Memory B cell (primary cell): ENCODE measurements around the gene FAM174C.
A peak's percentile ranks its signal among the peaks of the same experiment; 100 is the strongest.
"Not testable (repeated sequence)": the region's sequence is repeated elsewhere in the genome, so short reads cannot be mapped to it uniquely, and the experiment has no call there.

Experiments
- ATAC-seq: fragments of 150-1000 bp; cut with Tn5 transposase; 2 replicates; pipeline ENCODE4 v1.10.0; 2021; ENCODE audit warnings: low read depth, mild to moderate bottlenecking, moderate library complexity
- DNase-seq, 2 donors: peaks; one replicate each; pipeline ENCODE4 v3.0.0; 2022; ENCODE audit warnings: low spot score in 2 of 2
- H3K27ac Mint-ChIP-seq: one replicate; pipeline ENCODE4 v1.8.0; 2022; ENCODE audit warnings: mild to moderate bottlenecking, moderate library complexity, mixed read lengths
- H3K27me3 Mint-ChIP-seq: one replicate; pipeline ENCODE4 v1.8.0; 2022; ENCODE audit warnings: mixed read lengths
- H3K36me3 Mint-ChIP-seq: one replicate; pipeline ENCODE4 v1.8.0; 2022; ENCODE audit warnings: mild to moderate bottlenecking, mixed read lengths
- H3K4me1 Mint-ChIP-seq: one replicate; pipeline ENCODE4 v1.8.0; 2022; ENCODE audit warnings: mixed read lengths
- H3K4me3 Mint-ChIP-seq: one replicate; pipeline ENCODE4 v1.8.0; 2022; ENCODE audit warnings: mild to moderate bottlenecking, moderate library complexity, mixed read lengths
- H3K9me3 Mint-ChIP-seq: one replicate; pipeline ENCODE4 v1.8.0; 2022; ENCODE audit warnings: mixed read lengths

The FAM174C gene

GRCh38 chr19:1243768-1244692, 31.3 kb upstream of the FAM174C start:
- Mint-ChIP-seq H3K9me3 (no peaks in the 10 kb centered on the region), H3K27ac (peak overlapping the region; percentile 83), H3K27me3 (peaks cover 2% of the 10 kb centered on the region), H3K36me3 (no peaks in the 10 kb centered on the region), H3K4me1 (peaks cover 8% of the 10 kb centered on the region), H3K4me3 (peak overlapping the region; percentile 74)
- ATAC-seq (peak; percentile 47), DNase-seq (peak; percentile 91 to 94)

- Mint-ChIP-seq H3K27ac (peak overlapping the region; percentile 83), H3K4me1 (peaks cover 8% of the 10 kb centered on the region), H3K4me3 (peak overlapping the region; percentile 74), H3K9me3 (no peaks in the 10 kb centered on the region), H3K27me3 (peaks cover 2% of the 10 kb centered on the region), H3K36me3 (no peaks in the 10 kb centered on the region)
- no peak for ATAC-seq
- no peak for DNase-seq
Observed at GRCh38 chr19:1244693-1245451, 30.5 kb upstream of the FAM174C start.

GRCh38 chr19:1245494-1246264, 29.7 kb upstream of the FAM174C start:
- Mint-ChIP-seq H3K4me3 (no peak overlapping the region), H3K27me3 (peaks cover 2% of the 10 kb centered on the region), H3K36me3 (no peaks in the 10 kb centered on the region), H3K9me3 (no peaks in the 10 kb centered on the region), H3K4me1 (peaks cover 8% of the 10 kb centered on the region), H3K27ac (no peak overlapping the region)
- DNase-seq = no peak
- no peak for ATAC-seq

- DNase-seq, H3K27me3 Mint-ChIP-seq, H3K4me1 Mint-ChIP-seq, H3K4me3 Mint-ChIP-seq, H3K27ac Mint-ChIP-seq, H3K9me3 Mint-ChIP-seq, H3K36me3 Mint-ChIP-seq, ATAC-seq: not testable (repeated sequence)
Observed at GRCh38 chr19:1246265-1247087, 28.9 kb upstream of the FAM174C start.

GRCh38 chr19:1247748-1248138, 27.6 kb upstream of the FAM174C start:
- Mint-ChIP-seq H3K27ac (peak overlapping the region; percentile 82), H3K36me3 (peaks cover 2% of the 10 kb centered on the region)

GRCh38 chr19:1248139-1248785, 27.1 kb upstream of the FAM174C start, which contains the start of gene MIDN:
TSS of gene MIDN (plus strand) at chr19:1248583. CDS start at chr19:1250297, 1,714 bp downstream.
- no peaks in the 10 kb centered on the region for H3K27me3 Mint-ChIP-seq
- H3K4me1 Mint-ChIP-seq = peaks cover 9% of the 10 kb centered on the region
- DNase-seq (peak; percentile 63 to 81), ATAC-seq (peak; percentile 8)
- H3K27ac Mint-ChIP-seq = peak within 1 kb of the TSS; percentile 82
- H3K4me3 Mint-ChIP-seq = peak within 1 kb of the TSS; percentile 80
- H3K36me3 Mint-ChIP-seq = peaks cover 2% of the 10 kb centered on the region
- H3K9me3 Mint-ChIP-seq = no peaks in the 10 kb centered on the region

More at GRCh38 chr19:1247748-1248138, 27.6 kb upstream of the FAM174C start:
- ATAC-seq = no peak
- Mint-ChIP-seq H3K4me3 (peak overlapping the region; percentile 34), H3K9me3 (no peaks in the 10 kb centered on the region), H3K4me1 (peaks cover 9% of the 10 kb centered on the region), H3K27me3 (no peaks in the 10 kb centered on the region)
- no peak for DNase-seq

GRCh38 chr19:1248786-1249297, 26.5 kb upstream of the FAM174C start:
- Mint-ChIP-seq H3K9me3 (no peaks in the 10 kb centered on the region), H3K27ac (peak overlapping the region; percentile 82), H3K27me3 (no peaks in the 10 kb centered on the region), H3K4me1 (peaks cover 12% of the 10 kb centered on the region), H3K4me3 (peak overlapping the region; percentile 80), H3K36me3 (peaks cover 5% of the 10 kb centered on the region)
- ATAC-seq = peak; percentile 31
- DNase-seq = peak; percentile 86 to 95

GRCh38 chr19:1249298-1249989, 25.9 kb upstream of the FAM174C start:
- DNase-seq (peak; percentile 85 to 87), ATAC-seq (peak; percentile 57)
- H3K27ac Mint-ChIP-seq = peak overlapping the region; percentile 78
- no peaks in the 10 kb centered on the region for H3K27me3 Mint-ChIP-seq
- no peaks in the 10 kb centered on the region for H3K9me3 Mint-ChIP-seq
- peak overlapping the region; percentile 82 for H3K4me3 Mint-ChIP-seq
- H3K36me3 Mint-ChIP-seq = peaks cover 5% of the 10 kb centered on the region
- H3K4me1 Mint-ChIP-seq = peaks cover 12% of the 10 kb centered on the region

GRCh38 chr19:1249990-1250436, 25.3 kb upstream of the FAM174C start:
- Mint-ChIP-seq H3K4me3 (peak overlapping the region; percentile 82), H3K36me3 (peaks cover 8% of the 10 kb centered on the region), H3K27ac (peak overlapping the region; percentile 78), H3K9me3 (no peaks in the 10 kb centered on the region), H3K4me1 (peaks cover 9% of the 10 kb centered on the region), H3K27me3 (no peaks in the 10 kb centered on the region)
- DNase-seq (no peak), ATAC-seq (no peak)

- Mint-ChIP-seq H3K4me1 (peaks cover 9% of the 10 kb centered on the region), H3K27ac (peak overlapping the region; percentile 85), H3K27me3 (no peaks in the 10 kb centered on the region), H3K9me3 (no peaks in the 10 kb centered on the region), H3K36me3 (peaks cover 12% of the 10 kb centered on the region), H3K4me3 (peak overlapping the region; percentile 91)
- DNase-seq (peak; percentile 58 to 65), ATAC-seq (no peak)
Observed at GRCh38 chr19:1250437-1251260, 24.7 kb upstream of the FAM174C start.
